Hematopoietic multipotent progenitor cell (in vitro differentiated cells): ENCODE measurements around the gene ALPP. TPM values are rescaled to one million over a fixed set of nuclear protein-coding genes. Genes with fewer than 3 reads are reported as not detected.
"Not testable (repeated sequence)": the region's sequence is repeated elsewhere in the genome, so short reads cannot be mapped to it uniquely, and the experiment has no call there.

Experiments used
- DNase-seq, 3 donors: peaks; one replicate each; pipeline ENCODE4 v3.0.0-alpha.2; 2011 to 2015; ENCODE audit warnings: low read depth in 2 of 3, low spot score in 2 of 3
- small RNA-seq: library from RNA; depleted of rRNA; stranded (forward); fragments of <200 nt; gene quantifications from one replicate; pipeline ENCODE3, GENCODE V24; 2012
- total RNA-seq: library from RNA; depleted of rRNA; stranded (reverse); fragments of >200 nt; gene quantifications from one replicate; pipeline ENCODE4 v1.2.3, GENCODE V29; 2012

The ALPP gene
- total RNA-seq, 1 donor = 0.27 TPM

DNA sequence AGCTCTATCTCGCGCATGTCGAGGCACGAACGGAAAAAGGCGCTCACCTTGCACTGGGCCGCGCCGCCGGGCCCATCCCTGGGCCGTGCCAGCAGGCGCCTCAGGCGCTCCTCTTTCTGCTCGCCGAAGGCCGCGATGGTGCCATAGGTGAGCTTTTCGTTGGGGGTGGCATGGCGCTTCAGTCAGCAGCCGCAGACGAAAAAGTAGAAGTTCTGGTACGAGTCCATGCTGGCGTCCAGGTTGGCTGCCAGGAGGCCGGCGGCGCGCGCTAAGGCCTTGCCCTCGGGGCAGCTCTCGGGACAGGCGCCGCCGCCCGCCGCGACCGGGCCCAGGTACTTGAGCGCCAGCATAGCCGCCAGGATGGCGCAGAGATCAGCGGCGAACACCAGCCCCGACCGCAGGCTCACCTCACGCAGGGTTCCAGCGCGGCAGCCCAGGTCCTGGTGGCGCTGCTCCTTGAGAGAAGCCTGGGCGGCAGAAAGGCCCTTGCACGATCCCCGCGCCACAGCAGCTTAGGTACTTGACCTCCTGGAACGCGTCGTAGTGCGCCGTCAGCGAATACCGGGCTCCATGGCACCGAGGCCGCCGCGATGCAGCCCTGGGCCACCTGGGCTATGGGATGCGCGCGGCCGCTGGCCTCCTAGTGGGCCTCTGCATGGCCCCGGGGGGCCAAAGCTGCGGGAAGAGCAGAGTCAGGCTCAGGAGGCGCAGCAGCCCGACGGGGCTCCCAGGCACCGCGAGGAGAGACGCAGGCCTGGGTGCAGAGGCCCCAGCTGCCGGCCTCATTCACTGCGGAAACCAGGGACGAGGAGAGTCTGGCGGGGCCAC is 40.9 kb downstream of the ALPP start:
- no peak for DNase-seq

GRCh38 chr2:232420073-232420454 is 41.5 kb downstream of the ALPP start:
- no peak for DNase-seq

- peak in 2 of 3 donors; percentile 33 to 34 for DNase-seq
Measured at GRCh38 chr2:232420463-232421188, 42.1 kb downstream of the ALPP start.

DNA sequence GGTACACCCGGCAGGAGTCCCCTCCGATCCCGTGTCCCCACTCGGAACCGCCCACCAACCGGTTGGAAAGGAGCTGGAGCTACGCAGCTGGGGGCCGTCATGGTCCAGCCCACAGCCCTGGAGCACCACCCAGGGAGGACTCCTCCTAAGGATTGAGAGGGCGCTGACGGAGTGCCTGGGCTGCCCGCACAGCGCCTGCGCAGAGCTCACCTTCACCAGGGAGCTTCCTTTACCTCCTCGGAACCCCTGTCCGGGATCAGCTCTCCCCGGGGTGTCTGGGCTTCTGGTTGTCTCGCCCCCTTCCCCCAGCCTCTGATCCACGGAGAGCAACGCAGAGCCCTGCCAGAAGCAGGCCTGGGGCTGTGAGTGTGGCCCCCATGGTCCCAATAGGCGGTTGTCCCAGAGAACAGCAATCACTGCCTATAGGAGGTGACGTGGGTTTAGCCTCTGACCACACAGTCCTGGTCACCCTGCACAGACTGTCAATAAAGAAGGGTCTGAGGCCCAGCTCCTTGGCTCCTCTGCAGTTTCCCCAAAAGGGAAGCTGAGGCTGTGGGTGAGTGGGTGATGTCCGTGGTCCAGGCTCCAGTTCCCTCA is 42.7 kb downstream of the ALPP start:
- peak in 1 of 3 donors; percentile 48 for DNase-seq

DNA sequence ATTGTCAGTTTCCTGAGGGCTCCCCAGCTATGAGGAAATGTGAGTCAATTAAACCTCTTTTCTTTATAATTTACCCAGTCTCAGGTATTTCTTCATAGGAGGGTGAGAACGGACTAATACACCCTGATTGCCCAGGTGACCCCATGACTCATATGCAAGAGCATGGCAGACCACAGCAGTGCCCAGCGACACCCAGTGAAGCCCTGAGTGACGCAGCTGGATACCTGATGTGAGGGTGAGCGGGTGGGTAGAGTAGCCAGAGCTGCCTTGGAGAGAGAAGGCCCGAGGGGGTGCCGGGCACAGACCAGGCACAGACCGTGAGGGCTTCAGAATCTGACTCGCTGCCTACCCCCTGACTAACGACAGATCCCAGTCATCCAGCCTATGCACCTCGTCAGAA is 43.5 kb downstream of the ALPP start:
- DNase-seq = no peak

- DNase-seq = not testable (repeated sequence)
Measured at GRCh38 chr2:232422996-232423395, 44.4 kb downstream of the ALPP start.

DNA sequence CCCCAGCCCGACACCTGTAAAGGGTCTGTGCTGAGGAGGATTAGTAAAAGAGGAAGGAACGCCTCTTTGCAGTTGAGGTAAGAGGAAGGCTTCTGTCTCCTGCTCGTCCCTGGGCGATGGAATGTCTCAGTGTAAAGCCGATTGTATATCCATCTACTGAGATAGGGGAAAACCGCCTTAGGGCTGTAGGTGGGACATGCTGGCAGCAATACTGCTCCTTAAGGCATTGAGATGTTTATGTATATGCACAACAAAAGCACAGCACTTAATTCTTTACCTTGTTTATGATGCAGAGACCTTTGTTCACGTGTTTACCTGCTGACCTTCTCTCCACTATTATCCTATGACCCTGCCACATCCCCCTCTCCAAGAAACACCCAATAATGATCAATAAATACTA is 44.9 kb downstream of the ALPP start:
- DNase-seq = not testable (repeated sequence)

DNA sequence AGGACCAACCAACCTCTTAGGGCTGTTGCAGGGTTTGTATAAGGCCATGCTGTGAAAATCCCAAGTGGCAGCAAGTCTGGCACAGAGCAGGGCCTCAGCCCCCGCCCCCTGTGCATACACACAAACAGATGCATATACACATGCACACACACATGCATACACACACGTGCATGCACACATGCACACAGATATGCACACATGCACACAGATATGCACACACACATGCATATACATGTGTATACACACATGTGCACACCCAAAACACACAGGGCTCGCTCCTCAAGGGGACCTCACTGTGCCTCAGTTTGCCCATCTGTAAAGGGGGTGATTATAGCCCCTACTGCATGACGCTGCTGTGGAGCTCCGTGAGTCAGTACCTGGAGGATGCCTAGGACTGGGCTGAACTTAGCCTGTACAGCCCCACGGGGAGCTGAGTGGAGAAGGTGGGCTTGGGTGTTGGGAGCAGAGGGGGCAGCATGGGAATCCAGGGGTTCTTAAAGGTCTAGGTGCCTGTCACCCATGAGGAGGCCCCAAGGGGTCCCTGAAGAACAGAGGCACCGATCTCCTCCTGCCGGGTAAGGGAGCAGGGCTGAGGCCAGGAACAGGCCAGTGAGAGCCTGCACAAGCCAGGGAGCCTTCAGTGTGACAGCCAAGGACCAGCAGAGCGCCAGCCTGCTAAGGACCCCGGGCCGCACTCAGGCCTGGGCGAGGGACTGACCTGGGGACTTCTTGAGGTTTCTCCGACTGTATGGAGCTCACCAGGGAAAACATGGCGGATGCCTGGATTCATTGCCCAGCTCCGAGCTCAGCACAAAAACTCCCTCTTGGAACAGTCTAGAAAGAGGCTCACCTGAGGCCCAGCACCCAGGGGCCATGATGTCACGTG is 53.4 kb downstream of the ALPP start:
- no peak for DNase-seq

Small RNA genes lying within 50 kb of the gene (small RNA-seq; reads per million reads assigned to genes)
- gene AC068134.3 = not detected
- not detected for gene AC068134.4

Other genes with a start within 250 kb of the ALPP start
- gene ALPG, start 28.1 kb downstream of the ALPP start, total RNA-seq = under 0.01 TPM
- not detected for gene ALPI, start 77.4 kb downstream of the ALPP start, total RNA-seq
- gene ECEL1, start 109.1 kb downstream of the ALPP start, total RNA-seq = 0.27 TPM
- not detected for gene PRSS56, start 141.6 kb downstream of the ALPP start, total RNA-seq
- gene CHRND, start 147.4 kb downstream of the ALPP start, total RNA-seq = not detected
- not detected for gene CHRNG, start 160.9 kb downstream of the ALPP start, total RNA-seq
- 7.3 TPM for gene TIGD1, start 171.8 kb downstream of the ALPP start, total RNA-seq
- 24.2 TPM for gene EIF4E2, start 171.9 kb downstream of the ALPP start, total RNA-seq